GM23248 (cell line): ENCODE results near the gene PPP2R2D.

ENCODE experiments used
- EZH2 ChIP-seq: fragments of 200-600 bp; sonication (generic); IDR thresholded peaks from 2 replicates; pipeline ENCODE4 v1.6.1; 2018; ENCODE audit warnings: antibody characterized with exemption, mild to moderate bottlenecking; ENCODE audit not compliant: insufficient read depth, poor library complexity, severe bottlenecking
- EZH2phosphoT487 ChIP-seq: fragments of 200-600 bp; sonication (generic); IDR thresholded peaks from 2 replicates; pipeline ENCODE4 v1.6.1; 2018; ENCODE audit warnings: antibody characterized with exemption, moderate library complexity, mild to moderate bottlenecking, low read depth; ENCODE audit not compliant: insufficient read depth

DNA sequence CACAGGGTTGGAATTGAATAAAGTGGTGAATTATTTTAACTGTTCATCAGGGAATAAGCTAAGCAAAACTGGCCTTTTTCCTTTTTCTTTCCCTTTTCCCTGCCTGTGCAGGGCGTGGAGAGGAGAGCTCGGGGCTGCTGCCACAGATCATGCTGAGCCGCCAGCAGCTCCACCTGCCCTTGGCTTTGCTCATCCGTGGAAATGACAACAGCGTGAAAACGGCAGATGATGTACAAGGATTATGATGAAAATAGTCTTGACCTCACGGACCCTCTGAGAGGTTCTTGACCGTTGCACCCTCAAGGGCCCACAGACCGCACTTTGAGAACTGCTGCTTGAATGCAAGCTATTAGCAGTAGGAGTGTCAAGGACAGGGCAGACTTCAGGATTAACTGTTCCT lies 10.6 kb downstream of the PPP2R2D start:
- TF ChIP-seq EZH2, result no peak
- no peak for TF ChIP-seq EZH2phosphoT487
